Stimulated activated CD8-positive, alpha-beta memory T cell treated with anti-CD3 and anti-CD28 coated beads, Interleukin-4, amount 100 ng/mL, for 24 hours (primary cell): Measurements from ENCODE around the gene HERC2.
"Not testable (repeated sequence)": the region's sequence is repeated elsewhere in the genome, so short reads cannot be mapped to it uniquely, and the experiment has no call there.

ENCODE experiments used
- DNase-seq: peaks from one replicate; pipeline ENCODE4 v3.0.0-alpha.2; 2020; ENCODE audit warnings: low read depth

Gene HERC2

GRCh38 chr15:28322129-28322588 is at the start of gene HERC2:
Gene HERC2 (minus strand): TSS chr15:28322179. CDS start chr15:28321433, 746 bp downstream.
- DNase-seq: not testable (repeated sequence)

GRCh38 chr15:28365502-28365901 is 43.5 kb upstream of the HERC2 start:
- not testable (repeated sequence) for DNase-seq

GRCh38 chr15:28357984-28358383 is 36.0 kb upstream of the HERC2 start, which contains the start of gene GOLGA6L24:
Gene GOLGA6L24 (minus strand): TSS chr15:28358084. CDS start chr15:28358023, 61 bp downstream.
- not testable (repeated sequence) for DNase-seq

- not testable (repeated sequence) for DNase-seq
Measured at GRCh38 chr15:28321358-28322078, 461 bp downstream of the HERC2 start.

- not testable (repeated sequence) for DNase-seq
Measured at GRCh38 chr15:28319725-28320124, 2.3 kb downstream of the HERC2 start.

GRCh38 chr15:28318828-28319227 is 3.2 kb downstream of the HERC2 start:
- DNase-seq: not testable (repeated sequence)

GRCh38 chr15:28318122-28318521 is 3.9 kb downstream of the HERC2 start:
- DNase-seq: not testable (repeated sequence)

GRCh38 chr15:28316958-28317357 is 5.0 kb downstream of the HERC2 start:
- not testable (repeated sequence) for DNase-seq

- not testable (repeated sequence) for DNase-seq
Measured at GRCh38 chr15:28310454-28310853, 11.5 kb downstream of the HERC2 start.

- not testable (repeated sequence) for DNase-seq
Measured at GRCh38 chr15:28308718-28309117, 13.3 kb downstream of the HERC2 start.

- DNase-seq: not testable (repeated sequence)
Measured at GRCh38 chr15:28305700-28306099, 16.3 kb downstream of the HERC2 start.

GRCh38 chr15:28297434-28297833 is 24.5 kb downstream of the HERC2 start:
- DNase-seq: not testable (repeated sequence)

- not testable (repeated sequence) for DNase-seq
Measured at GRCh38 chr15:28296814-28297213, 25.2 kb downstream of the HERC2 start.

- DNase-seq: not testable (repeated sequence)
Measured at GRCh38 chr15:28295009-28295563, 26.9 kb downstream of the HERC2 start.

- DNase-seq: not testable (repeated sequence)
Measured at GRCh38 chr15:28294560-28294959, 27.4 kb downstream of the HERC2 start.

GRCh38 chr15:28289694-28290463 is 32.1 kb downstream of the HERC2 start:
- DNase-seq: no peak

- DNase-seq: not testable (repeated sequence)
Measured at GRCh38 chr15:28288830-28289693, 32.9 kb downstream of the HERC2 start.

- DNase-seq: not testable (repeated sequence)
Measured at GRCh38 chr15:28286659-28287058, 35.3 kb downstream of the HERC2 start.

- no peak for DNase-seq
Measured at GRCh38 chr15:28286031-28286430, 35.9 kb downstream of the HERC2 start.

GRCh38 chr15:28281876-28282275 is 40.1 kb downstream of the HERC2 start:
- no peak for DNase-seq

- no peak for DNase-seq
Measured at GRCh38 chr15:28274635-28275034, 47.3 kb downstream of the HERC2 start.
